Hepatocyte (in vitro differentiated cells): ENCODE data around the gene UVSSA. TPM values are rescaled to one million over a fixed set of nuclear protein-coding genes. Genes with fewer than 3 reads are reported as not detected.
"Not testable (repeated sequence)": the region's sequence is repeated elsewhere in the genome, so short reads cannot be mapped to it uniquely, and the experiment has no call there.

Experiments
- DNase-seq: peaks from one replicate; pipeline ENCODE4 v3.0.0-alpha.2; 2016; ENCODE audit warnings: low spot score
- H2AFZ ChIP-seq: fragments of 200-600 bp; sonication (generic); 2 replicates; pipeline ENCODE4 v1.6.0; 2016; ENCODE audit warnings: antibody characterized with exemption, mild to moderate bottlenecking
- H3K27ac ChIP-seq: fragments of 200-600 bp; sonication (generic); 2 replicates; pipeline ENCODE4 v1.5.1; 2016; ENCODE audit warnings: mild to moderate bottlenecking
- H3K27me3 ChIP-seq: fragments of 200-600 bp; sonication (generic); 2 replicates; pipeline ENCODE4 v1.6.1; 2016
- H3K36me3 ChIP-seq: fragments of 200-600 bp; sonication (generic); replicated peaks from 2 replicates; pipeline ENCODE4 v1.5.1; 2016; ENCODE audit warnings: low read depth; ENCODE audit not compliant: insufficient read depth
- H3K4me1 ChIP-seq: fragments of 200-600 bp; sonication (generic); 2 replicates; pipeline ENCODE4 v1.5.1; 2016; ENCODE audit warnings: mild to moderate bottlenecking, moderate library complexity; ENCODE audit not compliant: insufficient read depth
- H3K4me2 ChIP-seq: fragments of 200-600 bp; sonication (generic); 2 replicates; pipeline ENCODE4 v1.6.0; 2016
- H3K4me3 ChIP-seq: fragments of 200-600 bp; sonication (generic); 2 replicates; pipeline ENCODE4 v1.5.1; 2016; ENCODE audit warnings: mild to moderate bottlenecking
- H3K79me2 ChIP-seq: fragments of 200-600 bp; sonication (generic); 2 replicates; pipeline ENCODE4 v1.6.0; 2017; ENCODE audit warnings: mild to moderate bottlenecking
- H3K9me2 ChIP-seq: fragments of 200-600 bp; sonication (generic); replicated peaks from 2 replicates; pipeline ENCODE4 v1.6.0; 2017; ENCODE audit warnings: mild to moderate bottlenecking; ENCODE audit not compliant: insufficient read depth
- H3K9me3 ChIP-seq: fragments of 200-600 bp; sonication (generic); 2 replicates; pipeline ENCODE4 v1.5.1; 2016; ENCODE audit warnings: low read depth, mild to moderate bottlenecking
- H4K20me1 ChIP-seq: fragments of 200-600 bp; sonication (generic); 2 replicates; pipeline ENCODE4 v1.6.0; 2016; ENCODE audit warnings: mild to moderate bottlenecking; ENCODE audit not compliant: insufficient read depth, poor library complexity, severe bottlenecking
- EZH2 ChIP-seq: fragments of 200-600 bp; sonication (generic); IDR thresholded peaks from 2 replicates; pipeline ENCODE4 v1.6.1; 2016; ENCODE audit warnings: antibody characterized with exemption, mild to moderate bottlenecking, borderline replicate concordance
- EZH2phosphoT487 ChIP-seq: fragments of 200-600 bp; sonication (generic); IDR thresholded peaks from one replicate; pipeline ENCODE4 v1.6.1; 2018; ENCODE audit warnings: antibody characterized with exemption, mild to moderate bottlenecking, low read depth, moderate library complexity; ENCODE audit not compliant: unreplicated experiment, severe bottlenecking
- WGBS: methylation state at CpG from one replicate; pipeline ENCODE4 v1.1.6; 2016; ENCODE audit warnings: low lambda C conversion rate; ENCODE audit errors: missing lambda C conversion rate; 5-methylcytosine and 5-hydroxymethylcytosine counted together
- polyA plus RNA-seq: library from polyadenylated mRNA; unstranded; fragments of >200 nt; fragmentation: Nextera tagmentation; extraction: Ambion mirVana; gene quantifications from 2 replicates; pipeline ENCODE4 v1.2.1, GENCODE V29; 2016
- total RNA-seq: library from RNA; depleted of rRNA; stranded (reverse); fragments of >200 nt; gene quantifications from 2 replicates; pipeline ENCODE4 v1.2.3, GENCODE V29; 2014
- TF ChIP-seq, protein P1 (sequence below): fragments of 200-600 bp; sonication (generic); IDR thresholded peaks from 2 replicates; pipeline ENCODE4 v1.5.1; 2016; ENCODE audit warnings: antibody characterized with exemption, mild to moderate bottlenecking; ENCODE audit not compliant: poor library complexity

UVSSA gene
- total and polyA plus RNA-seq, 2 experiments from 2014 or later: 10.6 to 11.0 TPM

DNA sequence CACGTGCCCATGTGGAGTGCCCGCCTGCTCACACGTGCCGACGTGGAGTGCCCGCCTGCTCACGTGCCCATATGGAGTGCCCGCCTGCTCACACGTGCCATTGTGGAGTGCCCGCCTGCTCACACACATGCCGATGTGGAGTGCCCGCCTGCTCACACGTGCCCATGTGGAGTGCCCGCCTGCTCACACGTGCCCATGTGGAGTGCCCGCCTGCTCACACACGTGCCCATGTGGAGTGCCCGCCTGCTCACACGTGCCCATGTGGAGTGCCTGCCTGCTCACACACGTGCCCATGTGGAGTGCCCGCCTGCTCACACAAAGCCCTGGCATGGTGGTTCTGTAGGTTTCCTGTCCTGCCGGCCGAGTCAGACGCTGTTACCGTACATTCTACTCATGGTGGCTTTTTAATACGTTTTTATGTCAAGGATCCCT lies 48.4 kb downstream of the UVSSA start:
- H3K36me3 ChIP-seq, H2AFZ ChIP-seq, H3K27ac ChIP-seq, H3K4me3 ChIP-seq, DNase-seq, H3K27me3 ChIP-seq, H4K20me1 ChIP-seq, H3K9me3 ChIP-seq, H3K79me2 ChIP-seq, H3K4me2 ChIP-seq, H3K9me2 ChIP-seq, H3K4me1 ChIP-seq: not testable (repeated sequence)
- WGBS: 98% methylated on average over 13 of the region's 26 CpGs

DNA sequence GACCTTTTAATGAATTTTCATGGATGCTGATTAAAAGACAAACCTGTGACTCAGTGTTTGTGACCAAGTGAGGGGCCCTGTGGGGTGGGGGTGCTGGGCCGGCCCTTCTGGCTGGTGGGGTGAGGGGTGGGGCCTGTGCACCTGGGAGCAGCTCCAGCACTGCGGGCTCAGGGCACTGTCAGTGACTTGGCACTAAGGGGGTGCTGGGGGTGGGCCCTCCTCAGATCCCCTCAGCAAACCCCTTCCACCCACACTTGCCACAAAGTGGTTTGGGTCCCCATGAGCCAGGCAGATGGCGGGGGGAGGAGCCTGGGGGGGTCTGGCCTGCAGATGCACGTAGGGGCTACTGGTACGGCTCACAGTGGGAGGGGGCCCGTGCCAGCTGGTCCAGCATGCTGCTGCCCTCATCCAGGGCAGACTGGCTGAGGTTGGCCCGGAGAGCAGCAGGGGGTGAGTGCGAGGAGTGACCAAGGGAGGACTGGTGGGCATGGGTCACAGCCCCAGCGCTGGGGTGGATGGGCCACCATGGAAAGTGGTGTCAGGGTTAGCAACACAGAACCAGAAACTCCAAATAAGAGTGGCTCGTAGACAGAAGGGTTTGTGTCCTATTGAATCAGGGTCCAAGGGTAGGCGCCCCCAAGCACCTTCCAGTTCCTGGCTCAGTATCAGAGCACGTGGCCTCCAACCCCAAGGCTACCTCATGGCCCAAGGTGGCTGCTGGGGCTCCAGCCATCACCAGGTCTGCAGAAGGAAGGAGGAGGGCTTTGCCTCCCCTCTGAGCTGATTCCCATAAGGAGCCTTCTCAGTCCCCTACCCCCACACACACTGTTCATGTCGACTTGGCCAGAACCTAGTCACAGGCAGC lies 49.2 kb downstream of the UVSSA start:
- H3K27me3 ChIP-seq: peaks cover 3% of the 10 kb centered on the region
- WGBS: 89% methylated on average over 12 of the region's 13 CpGs
- DNase-seq: no peak
- no peaks in the 10 kb centered on the region for H4K20me1 ChIP-seq
- no peak overlapping the region for H3K4me3 ChIP-seq
- no peak overlapping the region for H3K27ac ChIP-seq
- no peak overlapping the region for H2AFZ ChIP-seq
- no peak for TF ChIP-seq EZH2phosphoT487
- TF ChIP-seq EZH2: no peak
- TF ChIP-seq, protein P1, sequence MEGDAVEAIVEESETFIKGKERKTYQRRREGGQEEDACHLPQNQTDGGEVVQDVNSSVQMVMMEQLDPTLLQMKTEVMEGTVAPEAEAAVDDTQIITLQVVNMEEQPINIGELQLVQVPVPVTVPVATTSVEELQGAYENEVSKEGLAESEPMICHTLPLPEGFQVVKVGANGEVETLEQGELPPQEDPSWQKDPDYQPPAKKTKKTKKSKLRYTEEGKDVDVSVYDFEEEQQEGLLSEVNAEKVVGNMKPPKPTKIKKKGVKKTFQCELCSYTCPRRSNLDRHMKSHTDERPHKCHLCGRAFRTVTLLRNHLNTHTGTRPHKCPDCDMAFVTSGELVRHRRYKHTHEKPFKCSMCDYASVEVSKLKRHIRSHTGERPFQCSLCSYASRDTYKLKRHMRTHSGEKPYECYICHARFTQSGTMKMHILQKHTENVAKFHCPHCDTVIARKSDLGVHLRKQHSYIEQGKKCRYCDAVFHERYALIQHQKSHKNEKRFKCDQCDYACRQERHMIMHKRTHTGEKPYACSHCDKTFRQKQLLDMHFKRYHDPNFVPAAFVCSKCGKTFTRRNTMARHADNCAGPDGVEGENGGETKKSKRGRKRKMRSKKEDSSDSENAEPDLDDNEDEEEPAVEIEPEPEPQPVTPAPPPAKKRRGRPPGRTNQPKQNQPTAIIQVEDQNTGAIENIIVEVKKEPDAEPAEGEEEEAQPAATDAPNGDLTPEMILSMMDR: no peak
- no peaks in the 10 kb centered on the region for H3K9me3 ChIP-seq
- no peaks in the 10 kb centered on the region for H3K9me2 ChIP-seq
- H3K4me1 ChIP-seq: no peaks in the 10 kb centered on the region
- no peaks in the 10 kb centered on the region for H3K79me2 ChIP-seq
- H3K4me2 ChIP-seq: no peak overlapping the region
- H3K36me3 ChIP-seq: no peaks in the 10 kb centered on the region

DNA sequence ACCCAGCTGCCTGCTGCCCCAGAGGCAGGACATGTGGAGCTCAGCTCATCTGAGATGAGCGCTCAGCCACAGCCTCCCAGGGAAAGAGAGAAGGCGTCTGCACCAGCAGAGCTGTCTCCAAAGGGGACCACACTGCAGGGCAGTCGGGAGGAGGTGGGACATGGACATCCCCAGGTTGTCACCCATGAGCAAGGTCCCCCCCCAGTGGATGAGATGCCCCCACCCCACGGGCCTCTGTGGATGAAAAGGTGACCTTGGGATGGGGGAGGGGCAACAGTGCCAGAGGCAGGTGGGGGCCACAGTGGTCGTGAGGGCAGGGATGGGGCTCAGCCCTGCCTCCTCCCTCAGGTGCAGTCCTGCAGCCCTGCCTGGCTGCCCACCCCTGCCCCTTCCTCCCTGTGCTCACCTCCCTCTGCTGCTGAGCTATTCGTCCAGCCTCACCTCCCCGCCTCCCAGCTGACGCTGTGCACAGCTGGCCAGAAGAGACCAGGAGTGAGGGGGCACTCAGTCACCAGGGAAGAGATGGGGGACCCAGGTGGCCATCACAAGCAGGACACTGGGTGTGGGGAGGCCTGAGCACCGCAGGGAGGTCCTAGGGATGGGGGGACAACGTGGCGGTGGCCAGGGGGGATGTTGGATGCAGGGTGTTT lies 49.9 kb downstream of the UVSSA start:
- H3K9me3 ChIP-seq: no peaks in the 10 kb centered on the region
- 99% methylated on average over 10 of the region's 11 CpGs for WGBS
- H3K79me2 ChIP-seq: no peaks in the 10 kb centered on the region
- peaks cover 7% of the 10 kb centered on the region for H3K27me3 ChIP-seq
- no peak overlapping the region for H2AFZ ChIP-seq
- no peaks in the 10 kb centered on the region for H3K36me3 ChIP-seq
- no peaks in the 10 kb centered on the region for H3K4me1 ChIP-seq
- no peak overlapping the region for H3K4me3 ChIP-seq
- H3K4me2 ChIP-seq: no peak overlapping the region
- no peaks in the 10 kb centered on the region for H4K20me1 ChIP-seq
- TF ChIP-seq, protein P1: no peak
- TF ChIP-seq EZH2: no peak
- TF ChIP-seq EZH2phosphoT487: no peak
- no peak for DNase-seq
- no peaks in the 10 kb centered on the region for H3K9me2 ChIP-seq
- no peak overlapping the region for H3K27ac ChIP-seq
